Mesothelial cell of epicardium (in vitro differentiated cells): Measurements from ENCODE around the gene IL1B. TPM values are rescaled to one million over a fixed set of nuclear protein-coding genes. Genes with fewer than 3 reads are reported as not detected.

ENCODE experiments used
- DNase-seq, 2 experiments: peaks; one replicate each; pipeline ENCODE4 v3.0.0; 2021; ENCODE audit warnings: low spot score in 2 of 2; ENCODE audit not compliant: unreplicated experiment in 2 of 2
- H3K27ac Mint-ChIP-seq: 2 replicates; pipeline ENCODE4 v1.8.0; 2021; ENCODE audit warnings: mixed read lengths
- H3K27me3 Mint-ChIP-seq: 2 replicates; pipeline ENCODE4 v1.8.0; 2021; ENCODE audit warnings: low read depth, mixed read lengths
- H3K36me3 Mint-ChIP-seq: 2 replicates; pipeline ENCODE4 v1.8.0; 2021; ENCODE audit warnings: mixed read lengths
- H3K4me1 Mint-ChIP-seq: 2 replicates; pipeline ENCODE4 v1.8.0; 2021; ENCODE audit warnings: mixed read lengths
- H3K4me3 Mint-ChIP-seq: 2 replicates; pipeline ENCODE4 v1.8.0; 2021; ENCODE audit warnings: mild to moderate bottlenecking, moderate library complexity, mixed read lengths
- H3K9me3 Mint-ChIP-seq: 2 replicates; pipeline ENCODE4 v1.8.0; 2021; ENCODE audit warnings: mixed read lengths
- CTCF ChIP-seq: fragments of 200-600 bp; sonication (generic); IDR thresholded peaks from one replicate; pipeline ENCODE4 v1.5.0; 2021; ENCODE audit warnings: antibody characterized with exemption; ENCODE audit not compliant: unreplicated experiment
- total RNA-seq: library from RNA; stranded (reverse); gene quantifications from 3 replicates; pipeline ENCODE4 v1.2.1, GENCODE V29; 2021

IL1B gene
- total RNA-seq, 1 donor from 2014 or later, result 1.3 TPM

GRCh38 chr2:112791693-112792230 lies 44.8 kb downstream of the IL1B start:
- peaks cover 3% of the 10 kb centered on the region for H3K9me3 Mint-ChIP-seq
- no peaks in the 10 kb centered on the region for H3K36me3 Mint-ChIP-seq
- H3K27ac Mint-ChIP-seq, result no peak overlapping the region
- H3K4me1 Mint-ChIP-seq, result peaks cover 30% of the 10 kb centered on the region
- no peaks in the 10 kb centered on the region for H3K27me3 Mint-ChIP-seq
- H3K4me3 Mint-ChIP-seq, result no peak overlapping the region
- no peak for TF ChIP-seq CTCF
- no peak for DNase-seq

DNA sequence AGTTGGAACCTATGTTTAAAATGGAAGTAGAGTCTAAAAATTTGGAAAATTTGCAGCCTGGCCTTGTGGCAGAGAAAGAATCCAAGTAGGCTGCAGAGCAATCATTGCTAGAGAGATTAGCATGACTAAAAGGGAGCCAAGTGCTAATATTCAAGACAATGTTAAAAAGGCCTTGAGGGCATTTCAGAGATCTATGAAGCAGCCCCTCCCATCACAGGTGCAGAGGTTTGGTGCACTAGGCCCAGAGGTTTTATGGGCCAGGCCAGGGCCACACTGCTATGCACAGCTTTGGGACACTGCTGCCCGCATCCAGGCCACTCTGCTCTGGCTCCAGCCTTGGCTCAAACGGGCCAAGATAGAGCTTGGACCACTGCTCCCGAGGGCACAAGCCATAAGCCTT lies 45.6 kb downstream of the IL1B start:
- H3K27ac Mint-ChIP-seq, result no peak overlapping the region
- H3K4me1 Mint-ChIP-seq, result peaks cover 30% of the 10 kb centered on the region
- TF ChIP-seq CTCF, result no peak
- H3K4me3 Mint-ChIP-seq, result no peak overlapping the region
- no peaks in the 10 kb centered on the region for H3K36me3 Mint-ChIP-seq
- H3K9me3 Mint-ChIP-seq, result peaks cover 3% of the 10 kb centered on the region
- no peak for DNase-seq
- no peaks in the 10 kb centered on the region for H3K27me3 Mint-ChIP-seq

DNA sequence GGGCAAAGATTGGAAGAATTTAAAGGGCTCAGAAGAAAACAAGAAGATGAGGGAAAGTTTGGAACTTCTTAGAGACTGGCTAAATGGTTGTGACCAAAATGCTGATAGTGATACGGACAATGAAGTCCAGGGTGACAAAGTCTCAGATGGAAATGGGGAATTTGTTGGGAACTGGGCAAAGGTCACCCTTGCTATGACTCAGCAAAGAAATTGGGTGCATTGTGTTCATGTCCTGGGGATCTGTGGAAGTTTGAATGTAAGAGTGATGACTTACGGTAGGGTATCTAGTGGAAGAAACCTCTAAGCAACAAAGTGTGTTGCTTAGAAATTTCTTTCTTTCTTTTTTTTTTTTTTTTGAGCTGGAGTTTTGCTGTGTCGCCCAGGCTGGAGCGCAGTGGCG lies 46.3 kb downstream of the IL1B start:
- Mint-ChIP-seq H3K9me3 (peaks cover 3% of the 10 kb centered on the region), H3K4me3 (no peak overlapping the region), H3K27me3 (no peaks in the 10 kb centered on the region), H3K4me1 (peaks cover 22% of the 10 kb centered on the region), H3K36me3 (no peaks in the 10 kb centered on the region), H3K27ac (no peak overlapping the region)
- no peak for DNase-seq
- TF ChIP-seq CTCF, result no peak

DNA sequence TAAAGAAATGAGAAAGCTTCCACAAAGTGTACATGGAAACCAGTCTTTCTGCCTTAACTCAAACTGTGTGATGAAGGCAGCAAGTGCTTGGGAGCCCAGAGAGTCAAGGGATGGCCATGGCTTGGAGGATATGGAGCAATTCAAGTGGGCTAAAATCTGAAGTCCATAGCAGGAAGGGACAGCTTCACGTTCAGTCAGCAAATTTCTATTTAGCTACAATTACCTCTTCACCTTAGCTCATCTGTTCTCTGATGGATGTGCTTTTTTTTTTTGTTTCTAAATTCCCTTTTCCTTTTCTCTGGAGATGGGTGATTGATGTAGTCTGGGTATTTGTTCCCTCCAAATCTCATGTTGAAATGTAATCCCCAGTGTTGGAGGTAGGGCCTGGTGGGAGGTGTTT lies 47.4 kb downstream of the IL1B start:
- Mint-ChIP-seq H3K4me3 (no peak overlapping the region), H3K27me3 (no peaks in the 10 kb centered on the region), H3K36me3 (no peaks in the 10 kb centered on the region), H3K27ac (no peak overlapping the region), H3K4me1 (peaks cover 20% of the 10 kb centered on the region), H3K9me3 (peaks cover 3% of the 10 kb centered on the region)
- no peak for TF ChIP-seq CTCF
- no peak for DNase-seq

DNA sequence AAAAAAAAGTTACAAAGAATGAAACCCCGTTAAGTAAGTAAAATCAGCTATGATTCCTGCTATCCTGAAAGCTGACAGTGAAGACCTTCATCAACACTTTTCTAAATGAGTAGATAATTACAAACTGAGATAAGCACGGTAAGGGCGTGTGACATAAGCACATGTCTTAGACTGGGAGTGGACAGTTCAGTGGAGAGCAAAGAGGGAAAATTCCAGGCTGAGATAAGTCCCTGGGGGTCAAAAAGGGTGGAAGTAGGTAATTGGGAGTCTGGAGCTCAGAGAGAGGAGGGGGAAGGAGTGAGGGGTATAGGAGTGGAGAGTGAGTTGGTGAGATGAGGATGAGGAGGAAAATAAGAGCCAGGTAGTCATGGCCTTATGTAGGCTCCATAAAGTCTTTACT lies 47.9 kb downstream of the IL1B start:
- no peak for TF ChIP-seq CTCF
- Mint-ChIP-seq H3K4me1 (peaks cover 21% of the 10 kb centered on the region), H3K27ac (no peak overlapping the region), H3K9me3 (peaks cover 3% of the 10 kb centered on the region), H3K36me3 (no peaks in the 10 kb centered on the region), H3K27me3 (no peaks in the 10 kb centered on the region), H3K4me3 (no peak overlapping the region)
- DNase-seq, result no peak
